ENCODE data around the gene NTSR1. TPM values are rescaled to one million over a fixed set of nuclear protein-coding genes. Genes with fewer than 3 reads are reported as not detected.

NTSR1 gene
- total and polyA plus RNA-seq, 2 of the 13 experiments (the other 11 are each of a cell fraction or from before 2014, with no cell fraction given) = 0.09 to 0.12 TPM

- no peak for TF ChIP-seq DMTF1 (CRISPR knock-in tag; IDR thresholded peaks at IDR 0.05)
- no peak for TF ChIP-seq ZNF850 (CRISPR knock-in tag; conservative IDR thresholded peaks at IDR 0.05)
- no peak for TF ChIP-seq NFE2 (CRISPR knock-in tag; IDR thresholded peaks at IDR 0.05)
- peak; percentile 65; the same call in 1 of the 2 replicates for TF ChIP-seq ZNF646 (CRISPR knock-in tag; IDR thresholded peaks at IDR 0.05)
- TF ChIP-seq TCF12 (IDR thresholded peaks at IDR 0.05) = no peak
- TF ChIP-seq TCF12 (CRISPR knock-in tag; IDR thresholded peaks at IDR 0.05) = peak; percentile 86; the same call in 1 of the 2 replicates
- TF ChIP-seq ZNF629 (CRISPR knock-in tag; conservative IDR thresholded peaks at IDR 0.05) = peak; percentile 50
- TF ChIP-seq ZNF124 (CRISPR knock-in tag; IDR thresholded peaks at IDR 0.05) = peak; percentile 55; the same call in 1 of the 2 replicates
- TF ChIP-seq ZSCAN25 (CRISPR knock-in tag; IDR thresholded peaks at IDR 0.05) = peak; percentile 90
- TF ChIP-seq ARID5B (CRISPR knock-in tag; IDR thresholded peaks at IDR 0.05) = peak; percentile 97
- TF ChIP-seq AFF4 (CRISPR knock-in tag; IDR thresholded peaks at IDR 0.05) = no peak
Measured at GRCh38 chr20:62666736-62667529, 41.7 kb upstream of the NTSR1 start (continued).
